ENCODE measurements around the gene TMEM141.
A peak's percentile ranks its signal among the peaks of the same experiment; 100 is the strongest.

Gene TMEM141

GRCh38 chr9:136790640-136791515, at the start of gene TMEM141:
Gene TMEM141, plus strand, starts transcription at chr9:136791344. Its CDS starts 27 bp downstream, at chr9:136791371.
- peak; percentile 100 for DNase-seq

DNA sequence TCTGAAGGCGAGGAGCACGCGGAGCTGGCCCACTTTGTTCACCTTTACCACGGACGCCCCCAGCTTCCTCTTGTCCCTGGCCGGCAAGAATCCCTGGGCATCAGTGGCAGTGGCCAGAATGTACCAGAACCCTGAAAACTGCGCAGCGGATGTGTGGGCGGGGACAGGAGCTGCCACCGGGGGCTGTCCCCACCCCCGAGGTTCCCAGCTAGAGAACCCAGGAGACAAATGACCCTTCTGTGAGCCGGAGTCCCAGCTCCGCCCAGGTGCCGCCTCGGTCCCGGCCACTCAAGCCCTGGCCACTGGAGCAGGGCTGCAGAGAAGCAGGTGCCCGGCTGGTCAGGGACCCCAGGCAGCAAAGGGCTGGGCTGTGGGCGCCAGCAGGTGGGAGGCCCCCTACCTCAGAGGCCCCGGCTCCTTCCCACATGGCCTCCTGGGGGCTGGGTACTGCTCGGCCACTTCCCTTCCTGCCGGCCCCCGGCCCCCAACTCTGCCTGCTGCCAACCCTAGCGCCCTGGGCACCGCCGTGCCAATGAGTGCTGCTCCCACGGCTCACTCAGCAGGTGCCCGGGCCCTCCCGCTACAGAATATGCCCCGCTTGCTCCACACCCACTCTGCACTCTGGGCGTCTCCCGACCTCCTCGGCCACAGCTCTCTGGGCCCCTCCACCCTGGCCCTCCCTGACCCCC, 49.1 kb upstream of the TMEM141 start:
- peak; percentile 64 for DNase-seq

DNA sequence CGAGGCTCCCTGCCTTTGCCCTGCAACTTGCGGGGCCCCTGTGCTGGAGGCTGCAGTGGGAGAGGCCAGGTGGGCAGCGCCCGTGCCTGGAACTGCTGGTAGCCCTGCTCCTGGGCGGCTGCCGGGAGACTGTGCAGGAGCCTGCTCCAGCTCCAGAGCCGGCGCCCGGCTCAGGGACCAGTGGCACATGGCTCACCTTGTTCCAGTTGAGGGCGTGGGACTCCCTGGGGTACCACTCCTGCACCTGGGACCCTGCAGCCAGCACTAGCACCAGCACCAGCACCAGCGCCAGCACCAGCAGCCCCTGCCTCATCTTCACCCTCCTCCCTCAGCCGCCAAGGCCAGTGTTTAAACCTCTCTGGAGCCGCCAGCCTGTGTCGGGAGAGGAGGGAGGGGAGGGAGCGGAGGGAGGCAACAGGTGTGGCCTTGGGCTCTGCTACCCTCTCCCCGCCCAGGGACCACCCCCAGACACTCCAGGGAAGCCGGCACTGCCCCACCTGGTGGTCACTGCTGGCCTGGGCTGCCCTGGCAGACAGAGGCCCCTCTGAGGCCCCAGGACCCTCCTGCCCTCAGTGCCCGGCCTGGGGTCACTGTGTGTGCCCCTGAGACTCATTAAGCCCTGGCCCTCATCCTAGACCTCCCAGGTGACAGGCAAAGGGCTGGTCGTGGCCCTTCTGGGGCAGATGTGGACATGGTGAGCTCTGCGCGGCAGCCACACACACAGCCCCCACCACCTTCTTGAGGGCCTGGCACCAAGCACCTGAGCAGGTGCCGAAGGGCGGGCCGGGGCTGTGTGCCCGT, 48.4 kb upstream of the TMEM141 start, which contains the start of gene LCN10:
Gene LCN10, minus strand, starts transcription at position 350 of the 801 bp plus-strand sequence. Its CDS starts 37 bp downstream, at position 313.
- DNase-seq: no peak

GRCh38 chr9:136743639-136744211, 47.4 kb upstream of the TMEM141 start:
- DNase-seq: no peak

DNA sequence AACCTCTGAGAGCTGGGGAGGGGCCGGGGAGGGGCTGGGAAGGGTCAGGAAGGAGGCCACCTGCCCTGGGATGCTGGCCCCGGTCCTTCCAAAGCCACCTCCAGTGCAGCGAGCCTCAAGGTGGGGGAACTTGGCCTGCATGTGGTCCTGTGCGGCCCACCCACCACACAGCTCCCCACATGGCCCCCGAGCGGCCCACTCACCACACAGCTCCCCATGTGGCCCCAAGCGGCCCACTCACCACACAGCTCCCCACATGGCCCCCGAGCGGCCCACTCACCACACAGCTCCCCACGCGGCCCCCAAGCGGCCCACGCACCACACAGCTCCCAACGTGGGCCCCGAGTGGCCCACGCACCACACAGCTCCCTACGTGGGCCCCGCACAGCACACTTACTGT, 46.4 kb upstream of the TMEM141 start:
- no peak for DNase-seq

- DNase-seq: no peak
Observed at GRCh38 chr9:136745389-136746154, 45.6 kb upstream of the TMEM141 start.

DNA sequence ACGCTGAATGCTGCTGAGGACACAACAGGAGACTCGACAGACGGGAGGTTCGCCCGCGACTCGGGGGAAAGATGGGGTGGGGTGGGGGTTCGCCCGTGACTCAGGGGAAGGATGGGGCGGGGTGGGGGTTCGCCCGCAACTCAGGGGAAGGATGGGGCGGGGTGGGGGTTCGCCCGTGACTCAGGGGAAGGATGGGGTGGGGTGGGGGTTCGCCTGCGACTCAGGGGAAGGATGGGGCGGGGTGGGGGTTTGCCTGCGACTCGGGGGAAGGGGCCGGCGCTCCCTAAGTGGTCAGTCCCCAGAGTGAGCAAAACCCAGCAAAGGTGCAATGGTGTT, 45.0 kb upstream of the TMEM141 start:
- DNase-seq: no peak

DNA sequence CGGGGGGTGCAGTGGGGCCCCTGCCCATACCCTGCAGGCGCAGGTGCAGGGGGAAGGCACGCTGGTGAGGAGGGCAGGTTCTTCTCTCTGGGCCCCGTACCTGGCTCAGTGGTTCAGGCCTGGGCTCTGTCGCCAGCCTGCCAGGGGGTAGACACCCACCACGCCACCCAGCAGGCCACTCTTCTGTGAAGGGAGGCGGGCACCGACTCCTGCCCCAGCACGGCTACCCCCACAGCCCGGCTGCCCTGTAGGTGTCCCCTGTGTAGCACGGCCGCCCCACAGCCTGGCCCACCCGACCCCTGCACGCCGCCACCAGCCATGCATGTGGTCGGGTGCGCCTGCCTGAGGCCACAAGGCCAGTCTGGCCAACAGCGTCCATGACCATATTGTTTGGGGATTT, 44.5 kb upstream of the TMEM141 start:
- DNase-seq: no peak

GRCh38 chr9:136747161-136748060, 43.7 kb upstream of the TMEM141 start:
- DNase-seq: no peak

DNA sequence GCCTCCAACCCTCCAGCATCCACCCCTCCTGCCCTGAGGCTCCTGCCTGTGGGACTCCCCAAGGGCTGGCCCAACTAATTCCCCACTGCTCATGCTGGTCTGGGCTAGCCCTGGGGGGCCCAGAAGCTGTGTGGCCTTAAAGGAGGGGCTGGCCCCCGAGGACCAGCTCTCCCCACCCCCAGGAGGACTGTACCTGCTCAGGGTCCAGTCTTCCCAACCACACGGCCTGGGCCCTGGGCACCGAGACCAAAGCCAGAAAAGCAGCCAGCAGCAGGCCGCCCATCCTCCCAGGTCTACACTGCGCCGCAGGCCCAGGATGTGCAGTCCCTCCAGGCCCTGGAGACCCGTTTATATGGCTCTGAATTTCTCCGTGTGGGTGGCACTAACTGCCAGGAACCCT, 42.9 kb upstream of the TMEM141 start, which contains the start of gene LCN6:
Gene LCN6, minus strand, starts transcription at position 325 of the 400 bp plus-strand sequence. Its CDS starts 42 bp downstream, at position 283.
- DNase-seq: no peak

- no peak for DNase-seq
Observed at GRCh38 chr9:136748666-136749611, 42.2 kb upstream of the TMEM141 start.

- DNase-seq: no peak
Observed at GRCh38 chr9:136750526-136750925, 40.6 kb upstream of the TMEM141 start.

- no peak for DNase-seq
Observed at GRCh38 chr9:136751244-136751643, 39.9 kb upstream of the TMEM141 start.

DNA sequence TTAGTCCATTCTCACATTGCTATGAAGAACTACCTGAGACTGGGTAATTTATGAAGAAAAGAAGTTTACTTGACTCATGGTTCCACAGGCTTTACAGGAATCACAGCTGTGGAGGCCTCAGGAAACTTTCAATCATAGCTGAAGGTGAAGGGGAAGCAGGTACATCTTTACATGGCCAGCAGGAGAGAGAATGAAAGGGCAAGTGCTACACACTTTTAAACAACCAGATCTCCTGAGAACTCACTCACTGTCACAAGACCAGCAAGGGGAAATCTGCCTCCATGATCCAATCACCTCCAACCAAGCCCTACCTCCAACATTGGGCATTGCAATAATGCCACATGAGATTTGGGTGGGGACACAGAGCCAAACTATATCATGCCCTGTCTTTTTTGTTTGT, 39.3 kb upstream of the TMEM141 start:
- no peak for DNase-seq

DNA sequence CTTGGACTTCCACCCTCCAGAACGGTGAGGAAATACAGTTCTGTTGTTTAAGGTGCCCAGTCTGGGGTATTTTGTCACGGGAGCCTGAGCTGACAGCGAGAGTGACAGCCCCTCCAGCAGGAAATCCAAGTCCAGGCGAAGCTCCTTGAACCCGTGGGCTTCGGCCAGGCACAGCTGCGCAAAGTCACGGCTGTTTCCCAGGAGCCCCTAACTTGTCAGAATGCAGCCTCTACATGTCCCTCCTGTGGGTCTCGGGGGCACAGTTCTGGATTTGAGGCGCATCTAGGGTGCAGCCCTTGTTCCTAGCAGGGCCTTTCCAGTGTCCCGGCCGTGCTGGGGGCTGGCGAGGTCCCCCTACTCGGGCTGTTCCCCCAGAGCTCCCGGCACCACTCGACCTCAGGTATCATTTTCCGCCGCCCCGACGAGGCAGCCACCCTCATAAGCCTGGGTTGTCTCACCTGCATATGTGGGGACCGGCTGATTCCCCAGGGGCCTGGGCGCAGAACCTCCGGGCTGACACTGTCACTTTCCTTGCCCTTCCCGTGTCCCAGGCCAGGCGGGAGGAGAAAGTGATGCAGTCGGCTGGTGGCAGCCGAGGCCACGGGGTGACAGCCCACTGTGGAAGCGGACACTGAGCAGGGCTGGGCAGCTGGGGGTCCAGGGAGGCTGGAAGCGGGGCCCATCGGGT, 37.6 kb upstream of the TMEM141 start:
- DNase-seq: no peak

GRCh38 chr9:136754059-136754572, 37.0 kb upstream of the TMEM141 start:
- no peak for DNase-seq

DNA sequence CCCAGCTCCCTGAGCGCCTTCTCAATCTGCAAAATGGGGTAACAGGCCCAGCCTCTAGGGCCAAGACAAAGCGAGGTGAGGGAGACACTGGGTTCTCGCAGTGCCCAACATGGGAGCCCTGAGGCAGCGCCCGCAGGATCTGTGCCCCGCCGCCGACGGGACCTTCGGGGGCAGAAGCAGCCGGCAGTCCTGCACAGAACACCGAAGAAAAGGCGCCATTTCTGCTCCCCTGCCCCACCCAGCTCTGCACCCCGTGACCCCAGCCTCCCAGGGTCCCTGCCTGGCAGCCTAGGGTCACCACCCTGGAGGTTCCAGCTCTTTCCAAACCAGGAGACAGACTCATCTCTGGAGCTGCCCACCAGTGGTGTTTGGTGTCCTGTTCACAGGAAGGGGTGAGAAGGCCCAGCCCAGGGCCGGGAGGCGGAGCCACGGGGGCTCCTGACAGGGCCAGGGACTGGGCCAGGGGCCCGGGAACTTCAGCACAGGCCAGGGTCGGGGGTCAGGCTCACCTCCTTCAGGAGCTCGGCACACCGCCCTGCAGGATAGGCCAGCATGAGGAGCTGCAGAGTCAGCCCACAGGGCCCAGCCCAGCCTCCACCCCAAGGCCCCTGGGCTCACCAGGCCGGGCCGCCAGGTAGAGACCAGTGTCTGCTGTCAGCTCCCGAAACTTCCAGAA, 36.4 kb upstream of the TMEM141 start:
- no peak for DNase-seq
